KG1 (cell line): ENCODE results near the gene ST8SIA2.

Source experiments
- DNase-seq: peaks from one replicate; lab custom pipeline; 2025; lab: John Stamatoyannopoulos, UW

The ST8SIA2 gene

GRCh38 chr15:92399271-92399950 lies 5.7 kb downstream of the ST8SIA2 start:
- no peak for DNase-seq

- DNase-seq = no peak
Measured at GRCh38 chr15:92400573-92400972, 6.9 kb downstream of the ST8SIA2 start.

GRCh38 chr15:92400980-92401787 lies 7.5 kb downstream of the ST8SIA2 start:
- no peak for DNase-seq

- no peak for DNase-seq
Measured at GRCh38 chr15:92402751-92403150, 9.1 kb downstream of the ST8SIA2 start.

GRCh38 chr15:92405942-92406341 lies 12.3 kb downstream of the ST8SIA2 start:
- DNase-seq = no peak

GRCh38 chr15:92407321-92407720 lies 13.6 kb downstream of the ST8SIA2 start:
- no peak for DNase-seq

- DNase-seq = no peak
Measured at GRCh38 chr15:92407916-92408315, 14.2 kb downstream of the ST8SIA2 start.

- no peak for DNase-seq
Measured at GRCh38 chr15:92409006-92409405, 15.3 kb downstream of the ST8SIA2 start.

GRCh38 chr15:92409521-92409920 lies 15.8 kb downstream of the ST8SIA2 start:
- no peak for DNase-seq

- DNase-seq = no peak
Measured at GRCh38 chr15:92410537-92410936, 16.9 kb downstream of the ST8SIA2 start.

GRCh38 chr15:92411256-92411655 lies 17.6 kb downstream of the ST8SIA2 start:
- DNase-seq = no peak

GRCh38 chr15:92413510-92413909 lies 19.8 kb downstream of the ST8SIA2 start:
- no peak for DNase-seq

GRCh38 chr15:92415639-92416297 lies 22.1 kb downstream of the ST8SIA2 start:
- DNase-seq = no peak

GRCh38 chr15:92416557-92416956 lies 22.9 kb downstream of the ST8SIA2 start:
- no peak for DNase-seq

- DNase-seq = no peak
Measured at GRCh38 chr15:92417716-92418115, 24.0 kb downstream of the ST8SIA2 start.

GRCh38 chr15:92418864-92419263 lies 25.2 kb downstream of the ST8SIA2 start:
- DNase-seq = no peak

- no peak for DNase-seq
Measured at GRCh38 chr15:92421976-92422375, 28.3 kb downstream of the ST8SIA2 start.

- DNase-seq = no peak
Measured at GRCh38 chr15:92425578-92426225, 32.0 kb downstream of the ST8SIA2 start.

GRCh38 chr15:92429378-92430068 lies 35.8 kb downstream of the ST8SIA2 start:
- no peak for DNase-seq

GRCh38 chr15:92430069-92430440 lies 36.4 kb downstream of the ST8SIA2 start:
- no peak for DNase-seq

- DNase-seq = no peak
Measured at GRCh38 chr15:92435145-92435544, 41.5 kb downstream of the ST8SIA2 start.

- no peak for DNase-seq
Measured at GRCh38 chr15:92438471-92438870, 44.8 kb downstream of the ST8SIA2 start.
